ENCODE results near the gene MBTPS2.
"Not testable (repeated sequence)": the region's sequence is repeated elsewhere in the genome, so short reads cannot be mapped to it uniquely, and the experiment has no call there.

The MBTPS2 gene

DNA sequence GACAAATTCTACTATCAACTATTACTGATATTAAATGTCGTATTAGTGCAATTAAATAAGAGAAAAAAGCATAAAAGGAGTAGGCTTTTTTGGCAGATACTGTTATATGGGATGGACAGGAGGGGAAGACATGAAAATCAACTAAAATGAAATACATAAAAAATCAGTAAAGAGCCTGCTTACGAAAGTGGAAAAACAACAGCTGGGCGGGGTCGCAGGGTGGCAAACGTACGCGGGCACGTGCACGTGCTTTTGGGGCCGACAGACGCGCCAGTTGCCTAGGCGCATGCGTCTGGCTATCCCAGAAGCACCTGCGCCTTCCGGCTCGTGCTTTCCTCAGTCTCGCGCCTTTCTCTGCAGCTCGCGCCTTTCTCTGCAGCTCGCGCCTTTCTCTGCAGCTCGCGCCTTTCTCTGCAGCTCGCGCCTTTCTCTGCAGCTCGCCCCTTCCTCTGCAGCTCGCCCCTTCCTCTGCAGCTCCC lies 16.6 kb downstream of the MBTPS2 start, which contains the start of gene YY2:
Gene YY2, plus strand, starts transcription at position 51 of the 479 bp plus-strand sequence. CDS start 498 bp downstream, outside the sequence.
- no peaks in the 10 kb centered on the region for H3K4me1 ChIP-seq (ENCODE audit: control insufficient read depth, insufficient read depth, low read length, unreplicated experiment)
- no peak within 1 kb of the TSS for H3K4me3 ChIP-seq (ENCODE audit: low read depth, low read length)
- H3K27ac ChIP-seq (ENCODE audit: low read depth, low read length), result no peak within 1 kb of the TSS
- peaks cover 37% of the 10 kb centered on the region for H3K36me3 ChIP-seq (ENCODE audit: insufficient read depth, low read length)
- no peak within 1 kb of the TSS for H2AFZ ChIP-seq (ENCODE audit: low read length, unreplicated experiment)
- no peaks in the 10 kb centered on the region for H3K27me3 ChIP-seq (ENCODE audit: insufficient read depth, low read length)
- H3K79me2 ChIP-seq (ENCODE audit: control insufficient read depth, insufficient read depth, low read length, unreplicated experiment), result no peaks in the 10 kb centered on the region

DNA sequence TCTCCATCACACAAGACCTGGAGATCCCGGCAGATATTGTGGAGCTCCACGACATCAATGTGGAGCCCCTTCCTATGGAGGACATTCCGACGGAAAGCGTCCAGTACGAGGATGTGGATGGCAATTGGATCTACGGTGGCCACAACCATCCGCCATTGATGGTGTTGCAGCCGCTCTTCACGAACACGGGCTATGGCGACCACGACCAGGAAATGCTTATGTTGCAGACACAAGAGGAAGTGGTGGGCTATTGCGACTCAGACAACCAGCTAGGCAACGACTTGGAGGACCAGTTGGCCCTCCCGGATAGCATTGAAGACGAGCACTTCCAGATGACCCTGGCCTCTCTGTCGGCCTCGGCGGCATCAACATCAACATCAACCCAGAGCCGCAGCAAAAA lies 17.1 kb downstream of the MBTPS2 start:
- Histone ChIP-seq H3K4me3 (ENCODE audit: low read depth, low read length) (no peak overlapping the region), H3K36me3 (ENCODE audit: insufficient read depth, low read length) (peaks cover 32% of the 10 kb centered on the region), H3K27ac (ENCODE audit: low read depth, low read length) (no peak overlapping the region), H3K79me2 (ENCODE audit: control insufficient read depth, insufficient read depth, low read length, unreplicated experiment) (no peaks in the 10 kb centered on the region), H2AFZ (ENCODE audit: low read length, unreplicated experiment) (no peak overlapping the region), H3K27me3 (ENCODE audit: insufficient read depth, low read length) (no peaks in the 10 kb centered on the region), H3K4me1 (ENCODE audit: control insufficient read depth, insufficient read depth, low read length, unreplicated experiment) (no peaks in the 10 kb centered on the region)

DNA sequence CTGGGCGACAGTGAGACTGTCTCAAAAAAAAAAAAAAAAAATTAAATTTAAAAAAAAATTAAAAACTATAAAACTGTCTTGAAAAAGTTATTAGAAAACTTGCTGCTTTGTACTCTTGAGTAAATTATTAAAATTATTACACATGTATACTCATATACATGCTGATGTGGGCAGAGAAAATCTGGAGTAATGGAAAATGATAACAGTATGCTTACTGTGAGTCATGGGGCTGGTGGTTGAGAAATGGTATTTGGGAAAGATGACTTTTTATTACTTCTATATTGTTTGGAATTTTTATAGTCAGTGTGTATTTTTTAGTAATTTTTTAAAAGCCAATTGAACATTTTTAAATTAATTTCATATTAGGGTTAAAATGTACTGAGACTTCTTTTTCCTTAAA lies 23.8 kb downstream of the MBTPS2 start:
- H3K4me3 ChIP-seq (ENCODE audit: low read depth, low read length), result no peak overlapping the region
- peaks cover 6% of the 10 kb centered on the region for H3K4me1 ChIP-seq (ENCODE audit: control insufficient read depth, insufficient read depth, low read length, unreplicated experiment)
- H2AFZ ChIP-seq (ENCODE audit: low read length, unreplicated experiment), result no peak overlapping the region
- peaks cover 3% of the 10 kb centered on the region for H3K79me2 ChIP-seq (ENCODE audit: control insufficient read depth, insufficient read depth, low read length, unreplicated experiment)
- H3K36me3 ChIP-seq (ENCODE audit: insufficient read depth, low read length), result no peaks in the 10 kb centered on the region; the same call in 1 of the 2 replicates
- H3K27me3 ChIP-seq (ENCODE audit: insufficient read depth, low read length), result no peaks in the 10 kb centered on the region
- no peak overlapping the region for H3K27ac ChIP-seq (ENCODE audit: low read depth, low read length)

DNA sequence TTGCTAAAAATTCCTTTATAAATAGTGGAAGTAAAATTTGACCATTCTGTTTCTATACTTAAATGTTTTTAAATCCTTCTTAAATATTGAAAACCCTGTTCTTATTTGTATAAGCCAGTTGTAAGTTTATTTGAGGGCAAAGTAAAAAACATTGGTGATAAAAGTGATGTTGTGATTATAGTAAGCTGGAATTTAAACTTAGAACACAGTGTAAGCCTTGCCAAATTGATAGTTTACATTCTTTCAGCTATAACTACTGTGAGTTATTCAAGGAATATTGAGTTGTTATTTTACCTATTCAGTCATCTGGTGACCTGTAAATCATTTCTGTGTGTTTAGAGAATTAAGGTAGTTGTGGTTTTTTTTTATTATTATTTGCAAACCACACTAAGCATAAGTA lies 26.0 kb downstream of the MBTPS2 start:
- Histone ChIP-seq H3K79me2 (ENCODE audit: control insufficient read depth, insufficient read depth, low read length, unreplicated experiment) (peaks cover 3% of the 10 kb centered on the region), H3K27me3 (ENCODE audit: insufficient read depth, low read length) (no peaks in the 10 kb centered on the region), H3K36me3 (ENCODE audit: insufficient read depth, low read length) (peaks cover 4% of the 10 kb centered on the region), H3K4me3 (ENCODE audit: low read depth, low read length) (no peak overlapping the region), H3K27ac (ENCODE audit: low read depth, low read length) (no peak overlapping the region), H2AFZ (ENCODE audit: low read length, unreplicated experiment) (no peak overlapping the region), H3K4me1 (ENCODE audit: control insufficient read depth, insufficient read depth, low read length, unreplicated experiment) (peaks cover 6% of the 10 kb centered on the region)

DNA sequence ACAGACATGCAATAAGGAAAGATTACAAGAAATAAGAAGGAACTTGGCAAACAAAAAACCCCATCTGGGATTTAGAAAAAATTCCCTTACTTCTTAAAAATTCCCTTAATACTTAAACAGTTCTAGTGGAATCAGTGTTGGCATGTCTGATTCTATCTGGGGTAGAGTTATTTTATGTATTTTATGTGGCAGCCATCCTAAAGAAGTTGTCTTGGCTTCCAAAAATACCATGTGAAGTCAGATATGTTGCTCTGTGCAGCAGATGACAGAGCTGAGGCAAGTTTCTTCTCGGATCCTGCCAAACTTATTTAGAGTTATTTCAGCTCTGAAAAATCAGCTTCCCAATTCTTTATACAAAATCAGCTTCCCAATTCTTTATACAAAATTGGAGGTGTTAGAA lies 31.1 kb downstream of the MBTPS2 start:
- Histone ChIP-seq H3K79me2 (ENCODE audit: control insufficient read depth, insufficient read depth, low read length, unreplicated experiment) (peaks cover 6% of the 10 kb centered on the region), H3K4me3 (ENCODE audit: low read depth, low read length) (no peak overlapping the region), H3K4me1 (ENCODE audit: control insufficient read depth, insufficient read depth, low read length, unreplicated experiment) (peaks cover 6% of the 10 kb centered on the region), H2AFZ (ENCODE audit: low read length, unreplicated experiment) (no peak overlapping the region), H3K27ac (ENCODE audit: low read depth, low read length) (no peak overlapping the region), H3K36me3 (ENCODE audit: insufficient read depth, low read length) (peaks cover 4% of the 10 kb centered on the region; the same call in 1 of the 2 replicates), H3K27me3 (ENCODE audit: insufficient read depth, low read length) (no peaks in the 10 kb centered on the region)

DNA sequence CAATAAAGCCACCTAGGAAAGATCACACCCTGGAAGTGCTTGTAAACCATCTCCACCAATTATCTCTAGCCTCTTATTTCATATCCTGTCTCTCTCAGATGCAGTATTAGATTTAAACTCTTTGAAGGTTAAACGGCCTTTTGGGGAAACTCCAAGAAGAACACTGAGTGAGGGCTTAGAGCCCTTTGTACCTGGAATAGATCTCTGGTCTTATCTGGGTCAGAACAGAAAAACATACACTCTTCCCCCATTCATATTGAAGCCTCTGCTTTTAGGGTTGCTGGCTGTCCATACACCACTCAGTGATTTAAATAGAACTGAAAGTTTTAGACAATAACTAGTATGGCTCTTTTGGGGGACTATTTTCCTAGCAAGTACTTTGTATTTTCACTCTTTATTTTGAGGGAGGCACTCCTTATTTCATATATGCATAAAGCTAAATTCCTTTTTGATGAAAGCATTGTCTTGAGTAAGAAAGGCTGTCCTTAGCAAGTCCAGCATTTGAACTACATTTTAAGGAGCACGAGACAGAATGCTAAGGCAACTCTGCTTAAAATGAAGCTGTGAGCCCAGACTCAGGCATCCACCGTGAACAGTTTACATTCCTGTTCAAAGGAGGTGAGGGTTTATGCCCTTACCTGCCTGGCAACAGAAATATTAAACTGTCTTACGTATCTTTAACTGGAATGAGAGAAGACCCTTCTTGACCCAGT lies 33.8 kb downstream of the MBTPS2 start:
- Histone ChIP-seq H3K4me3 (ENCODE audit: low read depth, low read length) (no peak overlapping the region), H3K36me3 (ENCODE audit: insufficient read depth, low read length) (peaks cover 7% of the 10 kb centered on the region; the same call in 1 of the 2 replicates), H3K27ac (ENCODE audit: low read depth, low read length) (no peak overlapping the region), H3K27me3 (ENCODE audit: insufficient read depth, low read length) (no peaks in the 10 kb centered on the region), H3K79me2 (ENCODE audit: control insufficient read depth, insufficient read depth, low read length, unreplicated experiment) (peaks cover 3% of the 10 kb centered on the region), H2AFZ (ENCODE audit: low read length, unreplicated experiment) (no peak overlapping the region), H3K4me1 (ENCODE audit: control insufficient read depth, insufficient read depth, low read length, unreplicated experiment) (peaks cover 4% of the 10 kb centered on the region)

DNA sequence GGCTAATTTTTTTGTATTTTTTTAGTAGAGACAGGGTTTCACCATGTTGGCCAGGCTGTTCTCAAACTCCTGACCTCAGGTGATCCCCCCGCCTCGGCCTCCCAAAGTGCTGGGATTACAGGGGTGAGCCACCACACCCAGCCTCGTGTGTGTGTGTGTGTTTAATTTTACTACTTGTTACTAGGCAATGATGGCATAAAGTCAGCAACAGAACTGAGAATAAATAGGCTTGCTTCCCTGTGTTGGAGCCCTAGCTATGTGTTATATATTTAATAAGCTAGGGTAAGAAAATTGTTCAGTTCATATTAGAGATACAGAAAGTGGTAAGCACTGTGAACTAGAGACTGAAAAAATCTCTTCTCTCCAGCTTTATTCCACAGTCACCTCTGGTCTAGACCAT lies 34.8 kb downstream of the MBTPS2 start:
- not testable (repeated sequence) for H3K4me1 ChIP-seq (ENCODE audit: control insufficient read depth, insufficient read depth, low read length, unreplicated experiment); H3K27ac ChIP-seq (ENCODE audit: low read depth, low read length); H2AFZ ChIP-seq (ENCODE audit: low read length, unreplicated experiment); H3K4me3 ChIP-seq (ENCODE audit: low read depth, low read length); H3K27me3 ChIP-seq (ENCODE audit: insufficient read depth, low read length); H3K79me2 ChIP-seq (ENCODE audit: control insufficient read depth, insufficient read depth, low read length, unreplicated experiment)
- peaks cover 13% of the 10 kb centered on the region; the same call in 1 of the 2 replicates for H3K36me3 ChIP-seq (ENCODE audit: insufficient read depth, low read length)

DNA sequence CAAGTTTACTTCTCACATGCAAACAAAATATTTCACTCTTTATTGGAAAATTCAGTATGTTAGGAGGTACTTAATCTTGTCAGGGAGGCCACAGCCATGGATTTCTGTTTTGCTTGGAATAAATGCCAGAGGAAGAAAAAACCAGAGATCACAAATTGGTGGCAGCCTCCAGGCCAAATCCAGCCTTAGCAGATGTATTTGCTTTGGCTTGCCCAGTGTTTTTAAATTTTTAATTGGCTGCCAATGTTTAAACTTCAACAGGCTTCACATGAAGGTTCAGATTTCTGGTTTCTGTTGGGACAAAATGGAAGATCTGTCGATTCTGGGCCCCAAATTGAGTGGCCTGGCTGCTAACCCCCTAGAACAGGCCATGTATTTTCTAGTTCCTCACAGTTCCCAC lies 35.6 kb downstream of the MBTPS2 start:
- H3K4me1 ChIP-seq (ENCODE audit: control insufficient read depth, insufficient read depth, low read length, unreplicated experiment), result peaks cover 4% of the 10 kb centered on the region
- H3K36me3 ChIP-seq (ENCODE audit: insufficient read depth, low read length), result peaks cover 10% of the 10 kb centered on the region; the same call in 1 of the 2 replicates
- H3K27me3 ChIP-seq (ENCODE audit: insufficient read depth, low read length), result no peaks in the 10 kb centered on the region
- H3K27ac ChIP-seq (ENCODE audit: low read depth, low read length), result no peak overlapping the region
- H3K79me2 ChIP-seq (ENCODE audit: control insufficient read depth, insufficient read depth, low read length, unreplicated experiment), result peaks cover 3% of the 10 kb centered on the region
- no peak overlapping the region for H2AFZ ChIP-seq (ENCODE audit: low read length, unreplicated experiment)
- H3K4me3 ChIP-seq (ENCODE audit: low read depth, low read length), result no peak overlapping the region

DNA sequence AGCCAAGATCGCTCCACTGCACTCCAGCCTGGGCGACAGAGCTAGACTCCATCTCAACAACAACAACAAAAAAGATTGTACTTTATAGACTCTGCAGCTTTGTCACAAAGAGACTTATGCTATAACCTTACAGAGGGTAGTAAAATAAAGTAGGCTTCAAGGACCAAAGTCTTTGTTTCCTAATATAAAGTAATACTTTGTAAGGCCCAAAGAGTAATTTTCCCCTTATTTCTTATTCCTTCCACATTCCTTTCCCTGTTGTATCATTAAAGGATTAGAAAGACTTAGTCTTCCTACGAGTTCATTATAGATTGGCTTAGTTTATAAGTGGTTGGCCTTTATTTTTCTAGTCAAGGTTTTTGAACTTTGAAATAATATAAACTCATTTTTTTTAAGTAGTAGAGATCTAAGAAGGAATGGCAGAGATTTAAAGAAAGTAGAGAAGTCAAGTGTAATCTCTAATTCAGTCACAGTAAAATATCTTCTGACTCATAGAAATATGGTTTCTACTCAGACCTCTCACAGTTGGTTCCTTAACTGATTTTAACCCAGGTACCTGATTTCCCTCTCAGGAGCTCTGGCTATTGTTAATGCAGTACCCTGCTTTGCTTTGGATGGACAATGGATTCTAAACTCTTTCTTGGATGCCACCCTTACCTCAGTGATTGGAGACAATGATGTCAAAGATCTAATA lies 42.6 kb downstream of the MBTPS2 start:
- peaks cover 20% of the 10 kb centered on the region for H3K36me3 ChIP-seq (ENCODE audit: insufficient read depth, low read length)
- no peak overlapping the region for H3K4me3 ChIP-seq (ENCODE audit: low read depth, low read length)
- no peaks in the 10 kb centered on the region for H3K27me3 ChIP-seq (ENCODE audit: insufficient read depth, low read length)
- no peak overlapping the region for H2AFZ ChIP-seq (ENCODE audit: low read length, unreplicated experiment)
- peaks cover 18% of the 10 kb centered on the region for H3K4me1 ChIP-seq (ENCODE audit: control insufficient read depth, insufficient read depth, low read length, unreplicated experiment)
- no peaks in the 10 kb centered on the region for H3K79me2 ChIP-seq (ENCODE audit: control insufficient read depth, insufficient read depth, low read length, unreplicated experiment)
- H3K27ac ChIP-seq (ENCODE audit: low read depth, low read length), result no peak overlapping the region

DNA sequence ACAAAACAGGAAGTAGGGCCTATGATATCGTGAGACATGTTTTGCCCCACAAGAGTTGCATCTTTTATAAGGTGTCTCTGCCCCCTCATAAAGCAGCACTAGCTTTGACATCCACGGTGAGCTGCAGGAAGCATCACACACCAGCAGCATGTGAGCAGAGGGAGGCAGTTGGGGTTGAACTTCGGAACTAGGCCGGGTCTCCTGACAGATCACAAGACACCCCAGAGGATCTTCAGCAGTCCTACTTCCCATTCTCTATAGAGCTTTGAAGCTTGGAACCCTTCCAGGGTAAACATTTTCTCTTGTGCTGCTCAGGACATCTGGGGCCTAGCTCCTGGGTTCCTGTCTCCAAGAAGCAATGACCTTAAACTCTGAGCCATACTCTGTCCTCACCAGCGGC lies 43.8 kb downstream of the MBTPS2 start:
- Histone ChIP-seq H3K27ac (ENCODE audit: low read depth, low read length) (no peak overlapping the region), H3K36me3 (ENCODE audit: insufficient read depth, low read length) (peaks cover 17% of the 10 kb centered on the region), H2AFZ (ENCODE audit: low read length, unreplicated experiment) (no peak overlapping the region), H3K27me3 (ENCODE audit: insufficient read depth, low read length) (no peaks in the 10 kb centered on the region), H3K4me3 (ENCODE audit: low read depth, low read length) (no peak overlapping the region), H3K4me1 (ENCODE audit: control insufficient read depth, insufficient read depth, low read length, unreplicated experiment) (peaks cover 18% of the 10 kb centered on the region), H3K79me2 (ENCODE audit: control insufficient read depth, insufficient read depth, low read length, unreplicated experiment) (no peaks in the 10 kb centered on the region)

DNA sequence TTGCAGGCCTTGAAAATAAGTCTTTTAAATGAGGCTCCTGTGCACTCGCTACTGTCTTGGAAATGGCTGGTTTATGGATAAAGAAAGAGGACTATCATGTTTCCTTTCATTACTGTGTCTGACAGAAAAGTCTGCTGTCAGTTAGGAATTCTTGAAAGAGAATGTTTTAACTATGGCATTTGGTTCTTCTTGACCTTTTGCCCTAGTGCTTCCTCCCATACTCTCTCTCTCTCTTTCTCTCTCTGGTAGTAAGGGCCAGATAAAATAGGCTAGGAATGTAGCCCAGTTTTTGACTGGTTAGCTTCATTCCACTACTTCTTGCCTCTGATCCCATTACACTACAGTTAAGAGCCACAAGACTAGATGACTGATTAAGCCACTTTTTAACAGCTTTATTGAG lies 46.2 kb downstream of the MBTPS2 start:
- peaks cover 18% of the 10 kb centered on the region for H3K4me1 ChIP-seq (ENCODE audit: control insufficient read depth, insufficient read depth, low read length, unreplicated experiment)
- H3K4me3 ChIP-seq (ENCODE audit: low read depth, low read length), result no peak overlapping the region

More for the DNA sequence above, 46.2 kb downstream of the MBTPS2 start:
- Histone ChIP-seq H3K27me3 (ENCODE audit: insufficient read depth, low read length) (no peaks in the 10 kb centered on the region), H3K27ac (ENCODE audit: low read depth, low read length) (no peak overlapping the region; the same call in 1 of the 2 replicates), H3K36me3 (ENCODE audit: insufficient read depth, low read length) (peaks cover 11% of the 10 kb centered on the region), H2AFZ (ENCODE audit: low read length, unreplicated experiment) (no peak overlapping the region), H3K79me2 (ENCODE audit: control insufficient read depth, insufficient read depth, low read length, unreplicated experiment) (no peaks in the 10 kb centered on the region)
